ENCODE data around the gene ZNF28.
"Not testable (repeated sequence)": the region's sequence is repeated elsewhere in the genome, so short reads cannot be mapped to it uniquely, and the experiment has no call there.

The ZNF28 gene

GRCh38 chr19:52821204-52821960 lies at the start of gene ZNF28:
Gene ZNF28, minus strand, starts transcription at chr19:52821633. Its CDS starts 3,675 bp downstream, at chr19:52817958.
- ATAC-seq, result peak; percentile 99 to 100

DNA sequence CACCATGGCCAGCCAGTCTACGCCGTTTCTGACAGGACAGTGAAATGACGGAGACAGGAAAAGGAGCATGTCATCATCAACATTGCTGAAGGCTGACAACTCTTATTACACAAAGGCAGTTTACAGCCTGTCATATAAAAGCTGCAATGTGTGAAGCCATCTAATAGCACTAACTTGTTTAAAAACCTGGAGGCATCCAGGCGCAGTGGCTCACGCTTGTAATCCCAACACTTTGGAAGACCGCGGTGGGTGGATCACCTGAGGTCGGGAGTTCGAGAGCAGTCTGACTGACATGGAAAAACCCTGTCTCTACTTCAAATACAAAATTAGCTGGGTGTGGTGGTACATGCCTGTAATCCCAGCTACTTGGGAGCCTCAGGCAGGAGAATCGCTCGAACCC lies 46.6 kb upstream of the ZNF28 start:
- not testable (repeated sequence) for ATAC-seq

- ATAC-seq, result peak; percentile 99
Observed at GRCh38 chr19:52857378-52858191, 36.2 kb upstream of the ZNF28 start, which contains the start of gene ZNF468. Gene ZNF468, minus strand, starts transcription at chr19:52857619. Its CDS starts 3,347 bp downstream, at chr19:52854272.

DNA sequence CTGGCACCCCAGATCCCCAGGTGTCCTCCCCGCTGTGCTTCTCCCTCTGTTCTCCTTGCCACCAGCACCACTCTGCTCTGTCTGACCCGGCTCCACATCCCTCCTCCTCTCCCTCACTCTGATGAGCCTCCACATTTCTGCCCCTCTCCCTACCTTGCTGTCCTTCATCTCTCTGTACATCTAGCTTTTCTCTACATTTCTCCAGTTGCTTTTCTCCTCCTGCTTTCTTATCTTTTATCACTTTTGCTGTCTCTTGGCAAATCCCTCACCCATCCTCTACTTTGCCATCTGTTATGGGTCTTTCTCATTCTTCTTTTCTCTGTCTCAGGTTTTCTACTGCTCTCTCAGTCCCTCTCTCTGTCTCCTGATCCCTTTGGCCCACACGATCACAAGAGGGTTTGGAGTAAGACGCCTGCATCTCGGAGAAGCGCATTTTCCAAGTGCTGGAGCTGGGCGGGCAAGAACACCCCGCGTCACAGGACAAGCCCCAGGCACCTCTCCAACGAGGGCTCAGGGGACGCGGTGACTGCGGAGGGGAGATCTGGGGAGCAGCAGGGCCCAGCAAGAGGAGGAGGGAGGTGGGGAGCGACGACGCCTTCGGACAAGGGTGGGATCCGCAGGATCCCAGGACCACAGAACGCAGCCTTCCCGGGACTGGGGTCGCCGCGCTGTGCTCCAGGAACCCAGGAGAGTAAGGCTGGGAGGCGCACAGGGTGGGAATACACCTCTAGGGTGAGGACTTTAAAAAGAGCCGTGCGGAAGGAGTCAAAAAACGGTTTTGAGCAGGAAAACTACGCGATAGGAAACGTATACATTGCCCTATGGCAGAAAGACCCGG lies 35.3 kb upstream of the ZNF28 start:
- peak; percentile 3 to 9 for ATAC-seq

GRCh38 chr19:52847352-52847751 lies 25.9 kb upstream of the ZNF28 start:
- ATAC-seq, result not testable (repeated sequence)

- ATAC-seq, result not testable (repeated sequence)
Observed at GRCh38 chr19:52840825-52841465, 19.5 kb upstream of the ZNF28 start.

DNA sequence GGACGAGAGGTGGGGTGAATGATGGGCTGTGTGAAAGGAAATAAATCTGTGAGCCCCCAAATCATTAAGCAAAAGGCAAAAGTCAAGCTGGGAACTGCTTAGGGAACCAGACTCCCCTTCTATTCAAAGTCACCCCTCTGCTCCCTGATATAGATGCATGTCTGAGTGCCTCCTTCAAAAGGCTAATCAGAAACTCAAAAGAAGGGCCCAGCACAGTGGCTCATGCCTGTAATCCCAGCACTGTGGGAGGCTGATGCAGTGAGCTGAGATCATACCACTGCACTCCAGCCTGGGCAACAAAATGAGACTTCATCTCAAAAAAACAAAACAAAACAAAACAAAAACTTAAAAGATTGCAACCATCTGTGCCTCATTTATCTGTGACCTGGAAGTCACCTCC lies 12.9 kb upstream of the ZNF28 start:
- ATAC-seq, result not testable (repeated sequence)

- not testable (repeated sequence) for ATAC-seq
Observed at GRCh38 chr19:52833541-52833940, 12.1 kb upstream of the ZNF28 start.

GRCh38 chr19:52829866-52830265 lies 8.4 kb upstream of the ZNF28 start:
- ATAC-seq, result not testable (repeated sequence)

DNA sequence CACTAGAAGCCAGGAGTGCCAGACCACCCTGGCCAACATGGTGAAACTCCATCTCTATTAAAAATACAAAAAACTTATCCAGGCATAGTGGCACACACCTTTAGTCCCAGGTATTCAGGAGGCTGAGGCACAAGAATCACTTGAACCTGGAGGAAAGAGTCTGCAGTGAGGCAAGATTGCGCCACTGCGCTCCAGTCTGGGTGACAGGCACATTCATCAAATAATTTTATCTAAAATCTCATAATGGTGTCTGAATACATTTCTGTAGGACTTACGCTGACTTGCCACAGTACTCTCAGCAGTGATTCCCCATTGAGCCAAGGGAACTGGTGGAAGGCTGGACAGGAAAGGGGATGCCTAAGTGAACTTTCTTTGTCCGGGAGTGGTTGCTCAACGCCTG lies 4.3 kb upstream of the ZNF28 start:
- no peak for ATAC-seq

DNA sequence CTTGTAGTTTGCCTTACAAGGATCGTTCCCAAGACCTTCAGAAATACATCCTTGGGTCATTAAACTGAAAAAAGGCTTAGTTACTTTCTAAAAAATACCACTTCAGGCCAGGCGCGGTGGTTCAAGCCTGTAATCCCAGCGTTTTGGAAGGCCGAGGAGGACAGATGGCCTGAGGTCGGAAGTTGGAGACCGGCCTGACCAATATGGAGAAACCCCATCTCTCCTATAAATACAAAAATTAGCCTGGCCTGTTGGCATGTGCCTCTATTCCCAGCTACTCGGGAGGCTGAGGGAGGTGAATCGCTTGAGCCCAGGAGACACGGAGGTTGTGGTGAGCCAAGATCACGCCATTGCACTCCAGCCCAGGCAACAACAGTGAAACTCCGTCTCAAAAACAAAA lies 2.2 kb upstream of the ZNF28 start:
- ATAC-seq, result no peak

DNA sequence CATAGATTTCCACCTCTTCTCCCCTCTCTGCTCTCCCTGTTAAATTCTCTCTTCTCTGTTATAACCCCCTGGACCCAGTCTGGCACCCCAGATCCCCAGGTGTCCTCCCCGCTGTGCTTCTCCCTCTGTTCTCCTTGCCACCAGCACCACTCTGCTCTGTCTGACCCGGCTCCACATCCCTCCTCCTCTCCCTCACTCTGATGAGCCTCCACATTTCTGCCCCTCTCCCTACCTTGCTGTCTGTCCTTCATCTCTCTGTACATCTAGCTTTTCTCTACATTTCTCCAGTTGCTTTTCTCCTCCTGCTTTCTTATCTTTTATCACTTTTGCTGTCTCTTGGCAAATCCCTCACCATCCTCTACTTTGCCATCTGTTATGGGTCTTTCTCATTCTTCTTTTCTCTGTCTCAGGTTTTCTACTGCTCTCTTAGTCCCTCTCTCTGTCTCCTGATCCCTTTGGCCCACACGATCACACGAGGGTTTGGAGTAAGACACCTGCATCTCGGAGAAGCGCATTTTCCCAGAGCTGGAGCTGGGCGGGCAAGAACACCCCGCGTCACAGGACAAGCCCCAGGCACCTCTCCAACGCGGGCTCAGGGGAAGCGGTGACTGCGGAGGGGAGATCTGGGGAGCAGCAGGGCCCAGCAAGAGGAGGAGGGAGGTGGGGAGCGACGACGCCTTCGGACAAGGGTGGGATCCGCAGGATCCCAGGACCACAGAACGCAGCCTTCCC lies 795 bp downstream of the ZNF28 start:
- peak; percentile 7 to 34 for ATAC-seq

DNA sequence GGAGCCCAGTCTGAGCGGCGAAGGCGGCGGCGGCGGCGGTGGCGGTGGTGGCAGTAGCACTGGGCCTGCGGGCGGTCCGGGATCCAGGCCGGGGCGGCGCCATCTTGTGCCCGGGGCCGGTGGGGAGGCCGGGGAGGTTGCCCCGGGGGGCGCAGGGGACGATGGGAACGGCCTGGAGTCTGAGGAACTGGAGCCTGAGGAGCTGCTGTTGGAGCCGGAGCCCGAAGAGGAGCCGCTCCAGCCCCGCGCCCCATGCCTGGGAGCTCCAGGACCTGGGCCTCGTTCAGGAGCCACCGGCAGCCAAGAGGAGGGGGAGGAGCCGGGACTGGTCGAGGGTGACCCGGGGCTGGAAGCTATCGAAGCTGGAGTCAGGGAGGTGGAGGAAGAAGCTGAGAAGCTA lies 11.6 kb downstream of the ZNF28 start:
- ATAC-seq, result no peak

- not testable (repeated sequence) for ATAC-seq
Observed at GRCh38 chr19:52799950-52800640, 21.3 kb downstream of the ZNF28 start.

DNA sequence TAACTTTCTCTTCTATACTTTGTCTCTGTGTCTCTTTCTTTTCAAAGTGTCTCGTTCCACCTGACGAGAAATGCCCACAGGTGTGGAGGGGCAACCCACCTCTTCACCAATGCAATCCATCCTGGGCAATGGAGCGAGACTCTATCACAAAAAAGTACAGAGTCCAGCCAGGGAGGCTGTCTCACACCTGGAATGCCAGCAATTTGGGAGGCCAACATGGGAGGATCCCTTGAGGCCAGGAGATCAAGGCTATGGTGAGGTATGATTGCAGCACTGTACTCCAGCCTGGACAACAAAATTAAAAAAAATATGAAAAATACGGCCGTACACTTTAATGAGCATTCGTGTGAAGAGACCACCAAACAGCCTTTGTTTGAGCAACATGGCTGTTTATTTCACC lies 32.0 kb downstream of the ZNF28 start:
- no peak for ATAC-seq

GRCh38 chr19:52786464-52787354 lies 34.7 kb downstream of the ZNF28 start, which contains the start of gene ZNF600:
Gene ZNF600, minus strand, starts transcription at chr19:52786791. Its CDS starts 7,903 bp downstream, at chr19:52778888.
- peak; percentile 99 for ATAC-seq

GRCh38 chr19:52786078-52786463 lies 35.4 kb downstream of the ZNF28 start:
- ATAC-seq, result peak; percentile 14 to 20

DNA sequence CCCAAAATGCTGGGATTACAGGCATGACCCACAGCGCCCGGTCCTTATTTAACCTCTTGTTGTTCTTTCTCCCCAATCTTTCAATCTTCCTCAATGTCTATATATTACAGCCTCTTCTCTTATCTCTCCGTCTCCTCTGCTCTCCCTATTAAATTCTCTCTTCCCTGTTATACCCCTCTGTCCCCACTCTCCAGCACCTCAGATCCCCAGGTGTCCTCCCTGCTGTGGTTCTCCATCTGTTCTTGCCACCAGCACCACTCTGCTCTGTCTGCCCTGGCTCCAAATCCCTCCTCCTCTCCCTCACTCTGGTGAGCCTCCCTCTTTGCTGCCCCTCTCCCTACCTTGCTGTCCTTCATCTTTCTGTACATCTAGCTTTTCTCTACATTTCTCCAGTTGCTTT lies 35.9 kb downstream of the ZNF28 start:
- ATAC-seq, result no peak

DNA sequence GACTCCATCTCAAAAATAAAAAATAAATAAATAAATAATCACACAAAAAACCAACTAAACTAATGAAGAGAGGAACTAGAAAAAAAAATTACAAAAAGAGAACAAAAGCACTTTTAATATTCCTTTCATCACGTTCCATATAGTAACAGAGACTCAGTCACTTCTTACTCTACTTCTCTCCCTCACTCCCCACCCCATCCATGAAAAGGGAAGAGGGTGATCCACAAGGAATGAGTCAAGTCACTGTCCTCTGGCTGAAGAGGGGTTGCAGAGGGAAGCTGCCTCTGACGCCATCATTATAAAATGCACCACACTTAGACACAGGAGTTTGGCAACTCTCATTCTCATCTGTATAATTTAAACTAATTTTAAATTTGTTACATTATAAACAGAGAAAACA lies 38.6 kb downstream of the ZNF28 start:
- not testable (repeated sequence) for ATAC-seq

DNA sequence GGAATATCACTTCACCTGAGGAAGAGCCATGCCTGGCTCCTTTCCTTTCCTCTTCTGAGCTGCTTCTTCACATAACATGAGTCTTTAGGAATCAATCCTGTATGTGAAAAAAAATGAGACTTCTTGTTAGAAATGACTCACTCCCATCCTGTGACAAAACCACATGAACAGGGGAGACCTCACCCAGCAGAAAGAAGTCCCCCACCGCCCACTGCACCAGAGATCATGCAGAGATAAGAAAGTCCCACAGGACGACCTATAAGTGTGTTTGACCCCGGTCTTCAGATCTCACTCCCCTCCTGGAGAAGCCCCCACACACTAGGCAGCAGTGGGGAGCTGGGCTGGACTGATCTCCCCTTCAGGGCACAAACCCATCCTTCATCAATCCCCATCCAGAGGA lies 42.6 kb downstream of the ZNF28 start:
- ATAC-seq, result peak in 1 of 2 donors; percentile 48
